A673 (cell line): ENCODE measurements around the gene LURAP1L. TPM values are rescaled to one million over a fixed set of nuclear protein-coding genes. Genes with fewer than 3 reads are reported as not detected.
"Not testable (repeated sequence)": the region's sequence is repeated elsewhere in the genome, so short reads cannot be mapped to it uniquely, and the experiment has no call there.

Experiments
- BruUV-seq: library from RNA; stranded (reverse); fragments of 400-500 nt; replicated peaks from 2 replicates; lab custom pipeline; 2021; lab: Mats Ljungman, UMichigan
- CTCF ChIA-PET: fragments of 300-600 bp; sonication (Branson Sonifier 250); formaldehyde crosslinking; loops from one replicate; lab custom pipeline; 2022; ENCODE audit warnings: antibody characterized with exemption; lab: Charles Lee
- POLR2A ChIA-PET: fragments of 300-600 bp; sonication (Branson Sonifier 250); formaldehyde crosslinking; loops from one replicate; lab custom pipeline; 2022; ENCODE audit warnings: antibody characterized with exemption; ENCODE audit not compliant: low non-redundant PET; lab: Charles Lee
- DNase-seq: peaks from one replicate; pipeline ENCODE4 v3.0.0-alpha.2; 2015; ENCODE audit warnings: low spot score
- H3K27ac ChIP-seq: fragments of 200-600 bp; sonication (generic); 2 replicates; pipeline ENCODE4 v1.5.1; 2016; ENCODE audit warnings: mixed run types, low read depth, mild to moderate bottlenecking, mixed read lengths, antibody characterized with exemption, low read length; ENCODE audit not compliant: poor library complexity, severe bottlenecking
- H3K27me3 ChIP-seq: fragments of 200-600 bp; sonication (generic); replicated peaks from 2 replicates; pipeline ENCODE4 v1.6.1; 2017; ENCODE audit warnings: mixed run types, low read depth, mild to moderate bottlenecking, mixed read lengths, antibody characterized with exemption, low read length; ENCODE audit not compliant: insufficient read depth, poor library complexity
- H3K36me3 ChIP-seq: fragments of 200-600 bp; sonication (generic); 2 replicates; pipeline ENCODE4 v1.6.1; 2016; ENCODE audit warnings: mixed run types, mild to moderate bottlenecking, mixed read lengths, antibody characterized with exemption, low read length; ENCODE audit not compliant: insufficient read depth, poor library complexity, severe bottlenecking
- H3K4me1 ChIP-seq: fragments of 200-600 bp; sonication (generic); 2 replicates; pipeline ENCODE4 v1.6.1; 2017; ENCODE audit warnings: mixed run types, mild to moderate bottlenecking, mixed read lengths, antibody characterized with exemption, low read length; ENCODE audit not compliant: insufficient read depth, poor library complexity, severe bottlenecking
- H3K4me3 ChIP-seq: fragments of 200-600 bp; sonication (generic); 2 replicates; pipeline ENCODE4 v1.5.1; 2016; ENCODE audit warnings: low read depth, mixed run types, mild to moderate bottlenecking, mixed read lengths, low read length; ENCODE audit not compliant: poor library complexity, severe bottlenecking
- H3K9me3 ChIP-seq: fragments of 200-600 bp; sonication (generic); 2 replicates; pipeline ENCODE4 v1.6.1; 2016; ENCODE audit warnings: mixed run types, low read depth, mild to moderate bottlenecking, mixed read lengths, antibody characterized with exemption, low read length; ENCODE audit not compliant: poor library complexity, severe bottlenecking
- CTCF ChIP-seq: fragments of 300-800, 200-600 bp; sonication (generic); conservative IDR thresholded peaks from 2 replicates; pipeline ENCODE4 v1.5.1; 2017; ENCODE audit warnings: low read depth, mild to moderate bottlenecking, antibody characterized with exemption, low read length, moderate library complexity, mixed read lengths
- EZH2 ChIP-seq: fragments of 200-600 bp; sonication (generic); IDR thresholded peaks from 2 replicates; pipeline ENCODE4 v1.6.1; 2017; ENCODE audit warnings: borderline replicate concordance, low read depth, mild to moderate bottlenecking, mixed read lengths, antibody characterized with exemption, low read length; ENCODE audit not compliant: poor library complexity, severe bottlenecking
- intact Hi-C: fragments of 100-400 bp; cut with micrococcal nuclease; formaldehyde crosslinking; loops from one replicate; pipeline ENCODE4 v1.10.0; 2022; ENCODE audit not compliant: unreplicated experiment
- total RNA-seq: library from RNA; stranded (reverse); gene quantifications from 2 replicates; pipeline ENCODE4 v1.2.3, GENCODE V29; 2021

The LURAP1L gene
- total RNA-seq, 1 experiment from 2014 or later: 0.60 TPM

- ChIA-PET CTCF (no interaction called here), POLR2A (no interaction called here)
- H3K9me3 ChIP-seq: no peaks in the 10 kb centered on the region
- intact Hi-C loops: no loop called here
- no peak for DNase-seq
- no peaks in the 10 kb centered on the region for H3K36me3 ChIP-seq
- H3K4me1 ChIP-seq: peaks cover 5% of the 10 kb centered on the region
- H3K27me3 ChIP-seq: no peaks in the 10 kb centered on the region
- no peak overlapping the region for H3K27ac ChIP-seq
- no peak for TF ChIP-seq CTCF
- TF ChIP-seq EZH2: no peak
- no peak overlapping the region for H3K4me3 ChIP-seq
- no TSS peak for BruUV-seq
Observed at GRCh38 chr9:12862611-12863410, 88.0 kb downstream of the LURAP1L start.

- no peak for DNase-seq
- H3K27ac ChIP-seq: no peak overlapping the region
- peaks cover 5% of the 10 kb centered on the region for H3K4me1 ChIP-seq
- BruUV-seq: no TSS peak
- H3K4me3 ChIP-seq: no peak overlapping the region
- intact Hi-C loops: no loop called here
- POLR2A ChIA-PET: no interaction called here
- no peaks in the 10 kb centered on the region for H3K9me3 ChIP-seq
- H3K27me3 ChIP-seq: no peaks in the 10 kb centered on the region
- CTCF ChIA-PET: no interaction called here
- TF ChIP-seq CTCF (no peak), EZH2 (no peak)
- H3K36me3 ChIP-seq: no peaks in the 10 kb centered on the region
Observed at GRCh38 chr9:12863618-12864017, 88.8 kb downstream of the LURAP1L start.

GRCh38 chr9:12865380-12865779 lies 90.6 kb downstream of the LURAP1L start:
- POLR2A ChIA-PET, CTCF ChIA-PET, H3K27ac ChIP-seq, H3K9me3 ChIP-seq, H3K4me1 ChIP-seq, BruUV-seq, H3K4me3 ChIP-seq, H3K36me3 ChIP-seq, intact Hi-C loops, H3K27me3 ChIP-seq: not testable (repeated sequence)
- DNase-seq: peak; percentile 23

Other genes starting within 250 kb of the LURAP1L start
- 0.94 and 1.5 TPM in 2 replicates for gene TYRP1, start 81.6 kb upstream of the LURAP1L start, total RNA-seq